NCI-H1092 treated with DMSO at 0.1 percent for 48 hours (cell line): ENCODE measurements around the gene WFDC13.
"Not testable (repeated sequence)": the region's sequence is repeated elsewhere in the genome, so short reads cannot be mapped to it uniquely, and the experiment has no call there.

Source experiments
- DNase-seq: peaks from one replicate; lab custom pipeline; 2025; lab: John Stamatoyannopoulos, UW

Gene WFDC13, protein sequence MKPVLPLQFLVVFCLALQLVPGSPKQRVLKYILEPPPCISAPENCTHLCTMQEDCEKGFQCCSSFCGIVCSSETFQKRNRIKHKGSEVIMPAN

DNA sequence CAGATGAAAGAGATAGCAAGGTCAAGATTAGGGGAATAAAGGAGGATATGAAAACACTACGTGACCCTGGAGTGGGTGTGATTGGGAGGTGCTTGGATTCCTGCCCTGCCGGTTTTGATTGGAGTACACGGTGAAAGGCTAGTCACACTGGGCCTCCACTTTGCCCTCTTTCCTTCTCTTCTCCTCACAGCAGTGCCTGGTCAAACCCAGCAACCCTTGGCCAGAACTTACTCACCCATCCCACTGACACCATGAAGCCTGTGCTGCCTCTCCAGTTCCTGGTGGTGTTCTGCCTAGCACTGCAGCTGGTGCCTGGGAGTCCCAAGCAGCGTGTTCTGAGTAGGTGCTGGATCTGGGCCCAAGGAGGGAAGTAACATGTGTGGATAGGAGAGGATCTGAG is at the start of gene WFDC13:
WFDC13 (plus strand) TSS at position 166 of the 400 bp plus-strand sequence; CDS start at position 252, 86 bp downstream.
- DNase-seq: no peak

GRCh38 chr20:45657038-45657437 is 44.8 kb upstream of the WFDC13 start:
- DNase-seq: not testable (repeated sequence)

DNA sequence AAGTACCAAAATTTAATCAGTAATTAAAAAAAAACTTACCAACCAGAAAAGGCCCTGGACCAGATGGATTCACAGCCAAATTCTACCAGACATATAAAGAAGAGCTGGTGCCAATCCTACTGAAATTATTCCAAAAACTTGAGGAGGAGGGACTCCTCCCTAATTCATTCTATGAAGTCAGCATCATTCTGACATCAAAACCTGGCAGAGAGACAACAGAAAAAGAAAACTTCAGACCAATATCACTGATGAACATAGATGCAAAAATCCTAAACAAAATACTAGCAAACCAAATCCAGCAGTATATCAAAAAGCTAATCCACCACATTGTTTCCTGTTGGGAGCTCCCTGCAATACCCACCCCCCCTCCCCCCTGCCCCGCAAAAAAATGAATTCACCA is 31.7 kb upstream of the WFDC13 start, which contains the start of gene WFDC11:
WFDC11 (minus strand) TSS at position 101 of the 400 bp plus-strand sequence. CDS start 19,639 bp downstream, outside the sequence.
- DNase-seq: no peak

- DNase-seq: no peak
These were observed 29.1 kb upstream of the WFDC13 start for GRCh38 chr20:45672765-45673164.

DNA sequence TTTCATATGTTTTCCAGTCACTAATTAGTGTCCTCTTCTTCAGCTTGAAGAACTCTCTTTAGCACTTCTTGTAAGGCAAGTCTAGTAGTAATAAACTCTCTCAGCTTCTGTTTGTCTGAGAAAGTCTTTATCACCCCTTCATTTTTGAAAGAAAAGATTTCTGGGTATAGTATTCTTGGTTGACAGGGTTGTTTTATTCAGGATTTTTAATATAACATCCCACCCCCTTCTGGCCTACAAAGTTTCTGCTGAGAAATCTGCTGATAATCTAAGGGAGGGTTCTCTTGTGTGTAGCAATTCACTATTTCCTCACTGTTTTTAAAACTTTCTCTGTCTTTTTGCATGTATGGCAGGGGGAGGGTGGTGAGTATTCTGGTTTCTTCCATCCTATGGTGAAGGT is 22.2 kb upstream of the WFDC13 start:
- no peak for DNase-seq

- DNase-seq: no peak
These were observed 15.9 kb upstream of the WFDC13 start for GRCh38 chr20:45685896-45686295.

GRCh38 chr20:45693346-45693745 is 8.5 kb upstream of the WFDC13 start:
- DNase-seq: not testable (repeated sequence)

GRCh38 chr20:45695496-45695895 is 6.3 kb upstream of the WFDC13 start:
- no peak for DNase-seq

- DNase-seq: no peak
These were observed 734 bp upstream of the WFDC13 start for GRCh38 chr20:45701104-45701503.

GRCh38 chr20:45704969-45705637 is 3.3 kb downstream of the WFDC13 start, which contains the start of gene WFDC10B:
WFDC10B (minus strand) TSS chr20:45705019; CDS start chr20:45685992, 19,027 bp downstream.
- no peak for DNase-seq

DNA sequence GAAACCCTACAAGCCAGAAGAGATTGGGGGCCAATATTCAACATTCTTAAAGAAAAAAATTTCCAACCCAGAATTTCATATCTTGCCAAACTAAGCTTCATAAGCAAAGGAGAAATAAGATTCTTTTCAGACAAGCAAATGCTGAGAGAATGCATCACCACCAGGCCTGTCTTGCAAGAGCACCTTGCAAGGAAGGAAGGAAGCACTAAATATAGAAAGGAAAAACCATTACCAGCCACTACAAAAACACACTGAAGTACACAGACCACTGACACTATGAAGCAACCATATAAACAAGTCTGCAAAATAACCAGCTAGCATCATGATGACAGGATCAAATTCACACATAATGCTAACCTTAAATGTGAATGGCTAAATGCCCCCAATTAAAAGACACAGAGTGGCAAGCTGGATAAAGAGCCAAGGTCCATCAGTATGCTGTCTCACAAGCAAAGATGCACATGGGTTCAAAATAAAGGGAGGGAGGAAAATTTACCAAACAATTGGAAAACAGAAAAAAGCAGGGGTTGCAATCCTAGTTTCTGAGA is 14.4 kb downstream of the WFDC13 start:
- not testable (repeated sequence) for DNase-seq

DNA sequence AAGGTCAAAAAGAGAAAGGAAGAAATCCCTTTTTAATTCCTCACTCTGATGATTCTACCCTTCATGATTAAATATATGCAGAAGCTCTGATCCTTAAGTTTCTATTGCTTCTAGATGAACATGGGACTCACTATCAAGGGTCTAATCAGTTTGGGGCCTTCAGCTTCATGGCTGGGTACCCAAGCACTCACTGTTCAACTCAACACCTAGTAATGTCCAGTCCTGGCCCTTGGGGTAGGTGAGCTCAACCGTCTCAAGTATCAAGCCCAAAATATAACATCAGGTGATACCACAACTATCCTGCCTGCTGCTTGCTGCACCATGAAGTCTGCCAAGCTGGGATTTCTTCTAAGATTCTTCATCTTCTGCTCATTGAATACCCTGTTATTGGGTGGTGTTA is 20.2 kb downstream of the WFDC13 start, which contains the start of gene SPINT4:
SPINT4 (plus strand) TSS at position 301 of the 400 bp plus-strand sequence; CDS start at position 322, 21 bp downstream.
- DNase-seq: no peak

GRCh38 chr20:45725134-45725533 is 23.3 kb downstream of the WFDC13 start:
- DNase-seq: no peak

DNA sequence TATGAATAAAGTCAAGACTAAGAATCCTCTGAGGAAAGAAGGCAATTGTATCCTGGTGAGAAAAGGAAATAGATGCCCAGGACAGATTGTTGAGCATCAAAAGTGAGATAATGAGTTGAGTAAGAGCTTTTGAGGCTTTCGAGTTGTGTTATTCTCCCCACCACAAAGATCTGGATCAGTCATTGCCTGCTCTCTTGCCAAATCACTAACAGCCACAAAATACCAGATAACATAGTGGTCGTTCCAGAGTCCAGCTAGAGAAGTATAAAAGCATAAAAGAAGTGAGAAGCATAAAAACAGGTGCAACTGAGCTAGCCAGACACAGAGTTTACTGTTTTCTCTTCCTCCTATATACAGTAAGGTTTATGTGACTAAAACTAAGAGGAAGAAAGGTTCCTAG is 25.2 kb downstream of the WFDC13 start:
- DNase-seq: no peak

DNA sequence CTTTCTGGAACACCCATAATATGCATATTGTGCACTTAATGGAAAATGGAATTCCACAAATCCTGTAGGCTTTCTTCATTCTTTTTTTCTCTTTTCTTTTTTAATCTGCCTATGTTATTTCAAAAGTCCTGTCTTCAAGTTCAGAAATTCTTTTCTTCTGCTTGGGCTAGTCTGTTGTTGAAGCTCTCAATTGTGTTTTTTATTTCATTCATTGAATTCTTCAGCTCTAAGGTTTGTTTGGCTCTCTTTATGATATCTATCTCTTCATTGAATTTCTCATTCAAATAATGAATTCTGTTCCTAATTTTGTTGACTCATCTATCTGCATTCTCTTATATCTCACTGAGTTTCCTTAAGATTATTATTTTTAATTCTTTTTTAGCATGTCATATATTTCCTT is 30.4 kb downstream of the WFDC13 start:
- DNase-seq: no peak

DNA sequence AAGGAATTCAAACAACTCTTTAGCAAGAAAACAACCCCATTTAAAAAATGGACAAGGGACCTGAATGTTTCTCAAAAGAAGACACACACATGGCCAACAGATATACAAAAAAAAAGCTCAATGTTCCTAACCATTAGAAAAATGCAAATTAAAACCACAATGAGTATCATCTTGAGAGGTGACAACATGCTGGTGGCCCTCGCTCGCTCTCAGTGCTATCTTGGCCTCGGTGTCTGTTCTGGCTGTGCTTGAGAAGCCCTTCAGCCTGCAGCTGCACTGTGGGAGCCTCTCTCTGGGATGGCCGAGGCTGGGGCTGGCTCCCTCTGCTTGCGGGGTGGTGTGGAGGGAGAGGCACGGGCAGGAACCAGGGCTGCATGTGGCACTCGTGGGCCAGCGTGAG is 33.7 kb downstream of the WFDC13 start:
- DNase-seq: no peak

DNA sequence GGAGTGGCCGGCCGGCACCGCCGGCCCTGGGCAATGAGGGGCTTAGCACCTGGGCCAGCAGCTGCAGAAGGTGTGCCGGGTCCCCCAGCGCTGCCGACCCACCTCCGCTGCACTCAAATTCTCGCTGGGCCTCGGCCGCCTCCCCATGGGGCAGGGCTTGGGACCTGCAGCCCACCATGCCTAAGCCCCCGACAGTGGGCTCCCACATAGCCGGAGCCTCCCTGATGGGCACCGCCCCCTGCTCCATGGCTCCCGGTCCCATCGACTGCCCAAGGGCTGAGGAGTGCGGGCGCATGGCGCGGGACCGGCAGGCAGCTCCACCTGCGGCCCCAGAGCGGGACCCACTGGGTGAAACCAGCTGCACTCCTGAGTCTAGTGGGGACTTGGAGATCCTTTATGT is 34.1 kb downstream of the WFDC13 start:
- DNase-seq: no peak

GRCh38 chr20:45742596-45742995 is 40.8 kb downstream of the WFDC13 start:
- no peak for DNase-seq

DNA sequence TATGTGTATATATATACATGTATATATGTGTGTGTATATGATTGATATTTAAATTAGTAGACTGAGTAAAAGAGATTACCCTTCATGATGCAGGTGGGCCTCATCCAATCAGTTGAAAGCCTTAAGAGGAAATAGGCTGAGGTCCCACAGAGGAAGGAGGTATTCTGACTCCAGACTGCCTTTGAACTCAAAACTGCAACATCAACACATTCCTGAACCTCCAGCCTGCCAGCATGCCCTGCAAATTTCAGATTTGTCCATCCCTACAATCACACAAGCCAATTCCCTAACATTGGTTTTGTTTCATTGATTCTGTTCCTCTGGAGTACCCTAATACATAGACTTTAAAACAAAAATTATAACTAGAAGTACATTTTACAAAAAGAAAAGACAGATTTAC is 43.2 kb downstream of the WFDC13 start:
- DNase-seq: no peak

- no peak for DNase-seq
These were observed 49.9 kb downstream of the WFDC13 start for GRCh38 chr20:45751721-45752120.

DNA sequence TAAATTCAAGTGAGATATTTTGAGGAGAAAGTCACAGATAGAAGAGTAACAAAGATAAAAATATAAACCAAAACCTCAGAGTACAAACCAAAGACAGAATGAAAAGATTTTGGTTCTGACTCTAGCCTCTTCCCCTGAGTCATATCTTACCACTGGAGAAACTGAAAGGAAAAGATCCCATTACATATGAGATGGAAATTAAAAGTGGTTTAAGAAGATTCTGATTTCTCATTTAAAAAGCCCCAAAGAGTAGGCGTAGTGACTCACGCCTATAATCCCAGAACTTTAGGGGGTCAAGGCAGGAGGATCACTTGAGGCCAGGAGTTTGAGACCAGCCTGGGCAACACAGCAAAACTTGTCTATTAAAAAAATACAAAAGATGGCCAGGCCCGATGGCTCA is 50.9 kb downstream of the WFDC13 start:
- no peak for DNase-seq

GRCh38 chr20:45758096-45758495 is 56.3 kb downstream of the WFDC13 start:
- no peak for DNase-seq
